ENCODE results near the gene PIK3R3. TPM values are rescaled to one million over a fixed set of nuclear protein-coding genes. Genes with fewer than 3 reads are reported as not detected.
A peak's percentile ranks its signal among the peaks of the same experiment; 100 is the strongest.
"Not testable (repeated sequence)": the region's sequence is repeated elsewhere in the genome, so short reads cannot be mapped to it uniquely, and the experiment has no call there.

PIK3R3 gene
- total RNA-seq, 1 donor from 2014 or later, result 53.5 TPM

DNA sequence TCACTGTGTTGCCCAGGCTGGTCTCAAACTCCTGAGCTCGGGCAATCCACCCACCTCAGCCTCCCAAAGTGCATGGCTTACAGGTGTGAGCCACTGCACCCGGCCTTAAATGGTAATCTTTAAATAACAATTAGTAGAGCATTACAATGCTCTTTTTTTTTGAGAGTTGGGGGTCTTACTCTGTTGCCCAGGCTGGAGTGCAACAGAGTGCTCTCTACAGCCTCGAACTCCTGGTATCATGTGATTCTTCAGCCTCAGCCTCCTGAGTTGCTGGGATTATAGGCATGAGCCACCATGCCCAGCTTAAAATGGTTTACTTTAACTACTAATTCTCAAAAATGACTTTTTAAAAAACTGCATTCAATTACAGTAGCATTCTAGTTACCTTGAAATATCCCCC is 52.2 kb downstream of the PIK3R3 start:
- ATAC-seq (no peak), DNase-seq (ENCODE audit: low spot score) (no peak)
- intact Hi-C loops (cut with DNase I), result no loop called here

- ATAC-seq, result no peak
- DNase-seq (ENCODE audit: low spot score), result no peak
- intact Hi-C loops (cut with DNase I), result no loop called here
Observed at GRCh38 chr1:46077644-46078043, 54.8 kb downstream of the PIK3R3 start.

GRCh38 chr1:46076343-46076742 is 56.1 kb downstream of the PIK3R3 start:
- intact Hi-C loops (cut with DNase I), result no loop called here
- no peak for ATAC-seq
- DNase-seq (ENCODE audit: low spot score), result no peak

DNA sequence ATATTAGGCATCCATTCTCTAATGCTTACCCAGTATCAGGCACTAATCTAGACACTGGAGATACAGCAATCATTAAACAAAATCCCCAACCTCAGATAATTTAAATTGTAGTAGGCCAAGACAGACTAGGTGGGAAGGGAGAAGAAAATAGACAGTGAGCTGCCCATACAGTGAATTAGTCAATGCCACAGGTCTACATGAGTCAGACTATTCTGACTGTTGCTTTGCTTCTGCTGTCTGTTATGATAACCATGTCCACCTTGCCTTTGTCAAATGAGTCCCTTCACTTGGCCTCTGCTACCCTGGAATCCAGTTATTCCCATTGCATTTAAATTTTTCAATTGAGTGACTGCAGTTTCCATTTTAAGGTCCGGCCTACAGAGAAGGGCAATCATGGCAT is 59.5 kb downstream of the PIK3R3 start:
- intact Hi-C loops (cut with DNase I), result no loop called here
- no peak for DNase-seq (ENCODE audit: low spot score)
- ATAC-seq, result no peak

DNA sequence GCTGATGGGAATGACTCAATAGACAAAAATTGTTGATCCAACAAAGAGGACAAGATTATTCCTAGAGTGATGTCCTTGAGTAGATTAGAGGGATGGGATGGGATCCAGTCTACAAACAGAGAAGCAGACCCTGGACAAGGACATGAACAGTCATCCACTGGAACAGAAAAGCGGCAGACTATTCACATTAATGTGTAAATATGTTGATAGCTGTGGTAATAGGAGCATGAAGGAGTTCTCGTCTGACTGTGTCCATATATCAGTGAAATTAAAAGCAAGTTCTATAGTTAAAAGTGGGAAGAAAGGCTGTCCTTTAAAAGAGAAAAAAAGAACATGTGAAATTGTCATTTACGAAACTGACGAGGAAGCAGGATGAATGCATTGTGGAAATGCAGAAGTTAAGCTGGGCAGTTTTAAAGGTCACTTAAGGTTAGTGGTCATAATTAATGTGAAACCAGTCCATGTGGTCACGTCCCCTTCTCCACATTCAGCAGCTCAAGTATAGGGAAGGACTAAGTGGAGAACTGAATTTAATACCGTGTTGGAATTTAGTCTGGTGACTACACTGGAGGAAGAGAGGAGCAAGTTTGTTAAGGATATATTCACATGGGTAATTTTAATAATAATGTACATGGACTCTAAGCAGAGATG is 62.1 kb downstream of the PIK3R3 start:
- DNase-seq (ENCODE audit: low spot score) (no peak), ATAC-seq (peak; percentile 70)
- intact Hi-C loops (cut with DNase I), result no loop called here

- ATAC-seq (no peak), DNase-seq (ENCODE audit: low spot score) (no peak)
- intact Hi-C loops (cut with DNase I), result no loop called here
Observed at GRCh38 chr1:46068525-46068924, 63.9 kb downstream of the PIK3R3 start.

GRCh38 chr1:46067652-46068051 is 64.8 kb downstream of the PIK3R3 start:
- intact Hi-C loops (cut with DNase I), result no loop called here
- DNase-seq (ENCODE audit: low spot score), result no peak
- no peak for ATAC-seq

DNA sequence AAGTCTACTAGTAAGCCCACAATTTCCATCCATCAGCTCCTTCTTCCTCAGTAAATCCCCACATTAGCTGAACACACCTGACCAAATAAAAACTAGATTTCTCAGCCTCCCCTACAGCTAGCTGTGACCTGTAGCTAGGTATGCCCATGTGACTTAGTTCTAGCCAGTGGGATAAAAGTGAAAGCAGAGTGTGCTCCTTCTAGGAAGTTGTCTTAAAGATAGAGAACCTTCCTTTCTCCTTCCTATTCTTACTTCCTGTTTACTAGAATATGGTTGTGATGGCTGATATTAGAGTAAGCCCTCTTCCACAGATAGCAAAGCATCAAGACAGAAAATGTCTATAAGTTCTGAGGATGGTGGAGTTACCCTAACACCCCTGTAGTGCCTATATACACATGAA is 67.0 kb downstream of the PIK3R3 start:
- ATAC-seq (no peak), DNase-seq (ENCODE audit: low spot score) (no peak)
- intact Hi-C loops (cut with DNase I), result no loop called here

- ATAC-seq, result no peak
- intact Hi-C loops (cut with DNase I), result no loop called here
- DNase-seq (ENCODE audit: low spot score), result no peak
Observed at GRCh38 chr1:46064708-46065107, 67.7 kb downstream of the PIK3R3 start.

GRCh38 chr1:46062651-46063319 is 69.6 kb downstream of the PIK3R3 start:
- intact Hi-C loops (cut with DNase I), result no loop called here
- ATAC-seq, result no peak

GRCh38 chr1:46061146-46061545 is 71.3 kb downstream of the PIK3R3 start:
- ATAC-seq (no peak), DNase-seq (ENCODE audit: low spot score) (no peak)
- intact Hi-C loops (cut with DNase I), result no loop called here

More at GRCh38 chr1:46062651-46063319, 69.6 kb downstream of the PIK3R3 start:
- DNase-seq (ENCODE audit: low spot score), result no peak

- intact Hi-C loops (cut with DNase I), result no loop called here
- no peak for DNase-seq (ENCODE audit: low spot score)
- no peak for ATAC-seq
Observed at GRCh38 chr1:46058936-46059335, 73.5 kb downstream of the PIK3R3 start.

- ATAC-seq (no peak), DNase-seq (ENCODE audit: low spot score) (no peak)
- intact Hi-C loops (cut with DNase I), result no loop called here
Observed at GRCh38 chr1:46057781-46058180, 74.6 kb downstream of the PIK3R3 start.

- ATAC-seq; intact Hi-C loops (cut with DNase I); DNase-seq (ENCODE audit: low spot score): not testable (repeated sequence)
Observed at GRCh38 chr1:46057215-46057614, 75.2 kb downstream of the PIK3R3 start.

- intact Hi-C loops (cut with DNase I), result no loop called here
Observed at GRCh38 chr1:46056325-46056724, 76.1 kb downstream of the PIK3R3 start.

DNA sequence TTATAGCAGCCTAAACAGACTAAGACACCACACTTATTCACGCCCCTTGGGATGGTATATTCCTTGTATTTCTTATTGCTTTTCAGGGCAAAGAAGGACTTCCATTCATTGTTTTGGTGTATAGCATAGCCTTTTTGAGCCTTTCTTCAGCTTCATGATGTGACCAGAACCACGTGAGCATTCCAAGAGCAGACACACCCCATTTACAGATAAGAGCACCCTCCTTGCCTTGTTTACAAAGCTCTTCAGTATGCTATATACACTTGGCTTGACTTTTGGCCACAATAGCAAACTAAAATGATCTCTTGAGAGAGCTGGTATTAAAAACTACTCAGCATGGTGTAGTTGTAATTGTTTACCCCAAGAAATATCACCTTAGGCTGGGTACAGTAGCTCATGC is 78.7 kb downstream of the PIK3R3 start:
- ATAC-seq (no peak), DNase-seq (ENCODE audit: low spot score) (no peak)
- intact Hi-C loops (cut with DNase I), result no loop called here

More at GRCh38 chr1:46056325-46056724, 76.1 kb downstream of the PIK3R3 start:
- DNase-seq (ENCODE audit: low spot score) (no peak), ATAC-seq (no peak)

DNA sequence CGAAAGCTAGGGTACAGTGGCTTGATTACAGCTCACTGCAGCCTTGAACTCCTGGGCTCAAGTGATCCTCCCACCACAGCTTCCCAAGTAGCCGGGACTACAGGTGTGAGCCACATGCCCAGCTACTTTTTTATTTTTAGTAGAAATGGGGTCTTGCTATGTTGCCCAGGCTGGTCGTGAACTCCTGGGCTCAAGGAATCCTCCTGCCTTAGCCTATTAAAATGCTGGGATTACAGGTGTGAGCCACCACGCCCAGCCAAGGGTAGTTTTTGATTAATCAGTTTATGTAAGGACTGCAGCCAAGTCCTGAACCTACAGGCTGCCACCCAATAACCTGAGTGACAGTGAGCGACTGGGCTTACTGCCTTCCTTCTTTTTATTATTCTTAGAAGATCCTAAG is 88.3 kb downstream of the PIK3R3 start:
- intact Hi-C loops (cut with DNase I), result no loop called here
- no peak for ATAC-seq
- DNase-seq (ENCODE audit: low spot score), result no peak

- DNase-seq (ENCODE audit: low spot score), result no peak
- intact Hi-C loops (cut with DNase I), result no loop called here
- no peak for ATAC-seq
Observed at GRCh38 chr1:46043458-46044017, 88.9 kb downstream of the PIK3R3 start.

- ATAC-seq (no peak), DNase-seq (ENCODE audit: low spot score) (no peak)
- intact Hi-C loops (cut with DNase I), result no loop called here
Observed at GRCh38 chr1:46041974-46042373, 90.5 kb downstream of the PIK3R3 start.

GRCh38 chr1:46041551-46041950 is 90.9 kb downstream of the PIK3R3 start:
- intact Hi-C loops (cut with DNase I), result no loop called here
- ATAC-seq, result no peak
- no peak for DNase-seq (ENCODE audit: low spot score)

Measured in sciatic nerve (tissue), 2 donors.